Neural cell (in vitro differentiated cells): ENCODE measurements around the gene ACSM5. TPM values are rescaled to one million over a fixed set of nuclear protein-coding genes. Genes with fewer than 3 reads are reported as not detected.

Experiments used
- H2AFZ ChIP-seq: fragments of 200-600, 300-800 bp; sonication (generic), shearing (Covaris generic); 2 replicates; pipeline ENCODE4 v1.6.0; 2014; ENCODE audit warnings: low read depth, mild to moderate bottlenecking, antibody characterized with exemption, low read length, moderate library complexity
- H3F3A ChIP-seq: fragments of 200-600 bp; shearing (Covaris generic); 2 replicates; pipeline ENCODE4 v1.6.1; 2016; ENCODE audit warnings: mild to moderate bottlenecking, moderate library complexity, mixed read lengths, antibody characterized with exemption, low read length; ENCODE audit not compliant: insufficient read depth, poor library complexity, severe bottlenecking
- H3K27ac ChIP-seq: fragments of 200-600, 300-800 bp; sonication (generic), shearing (Covaris generic); 2 replicates; pipeline ENCODE4 v1.5.1; 2014; ENCODE audit warnings: mild to moderate bottlenecking, low read length, moderate library complexity
- H3K27me3 ChIP-seq: fragments of 300-800, 200-600 bp; sonication (generic), shearing (Covaris generic); 2 replicates; pipeline ENCODE4 v1.6.0; 2014; ENCODE audit warnings: mild to moderate bottlenecking, low read depth, low read length, moderate library complexity; ENCODE audit not compliant: insufficient read depth
- H3K36me3 ChIP-seq: fragments of 300-800, 200-600 bp; sonication (generic), shearing (Covaris generic); 2 replicates; pipeline ENCODE4 v1.5.1; 2014; ENCODE audit warnings: mild to moderate bottlenecking, antibody characterized with exemption, low read length, moderate library complexity; ENCODE audit not compliant: insufficient read depth
- H3K4me2 ChIP-seq: fragments of 300-800, 200-600 bp; sonication (generic), shearing (Covaris generic); 2 replicates; pipeline ENCODE4 v1.6.0; 2014; ENCODE audit warnings: mild to moderate bottlenecking, low read length
- H3K4me3 ChIP-seq: fragments of 300-800, 200-600 bp; sonication (generic), shearing (Covaris generic); 2 replicates; pipeline ENCODE4 v1.5.1; 2014; ENCODE audit warnings: mild to moderate bottlenecking, low read length, moderate library complexity
- H3K79me2 ChIP-seq: fragments of 200-600 bp; shearing (Covaris generic); replicated peaks from 2 replicates; pipeline ENCODE4 v1.6.0; 2014; ENCODE audit warnings: mild to moderate bottlenecking, low read length, moderate library complexity; ENCODE audit not compliant: insufficient read depth
- H3K9ac ChIP-seq: fragments of 300-800, 200-600 bp; sonication (generic), shearing (Covaris generic); 2 replicates; pipeline ENCODE4 v1.6.1; 2016; ENCODE audit warnings: mild to moderate bottlenecking, low read length, mixed read lengths
- H3K9me2 ChIP-seq: fragments of 200-600 bp; shearing (Covaris generic); 2 replicates; pipeline ENCODE4 v1.6.1; 2016; ENCODE audit warnings: mild to moderate bottlenecking, low read length, mixed read lengths; ENCODE audit not compliant: insufficient read depth
- H3K9me3 ChIP-seq: fragments of 200-600, 300-800 bp; sonication (generic), shearing (Covaris generic); 2 replicates; pipeline ENCODE4 v1.6.1; 2016; ENCODE audit warnings: mild to moderate bottlenecking, mixed run types, low read length, moderate library complexity, mixed read lengths
- H4K20me1 ChIP-seq: fragments of 200-600 bp; shearing (Covaris generic); 2 replicates; pipeline ENCODE4 v1.6.1; 2016; ENCODE audit warnings: mild to moderate bottlenecking, mixed run types; ENCODE audit not compliant: insufficient read depth
- CTCF ChIP-seq: fragments of 450-650 bp; IDR thresholded peaks from 2 replicates; pipeline ENCODE4 v1.5.1; 2014; ENCODE audit warnings: antibody characterized with exemption, mild to moderate bottlenecking, moderate library complexity; ENCODE audit not compliant: poor library complexity, severe bottlenecking
- EP300 ChIP-seq: fragments of 450-650 bp; conservative IDR thresholded peaks from 2 replicates; pipeline ENCODE4 v1.6.1; 2014; ENCODE audit warnings: antibody characterized with exemption, mild to moderate bottlenecking, moderate library complexity; ENCODE audit not compliant: poor library complexity, severe bottlenecking
- EZH2 ChIP-seq: fragments of 200-600, 300-800 bp; shearing (Covaris generic), sonication (generic); IDR thresholded peaks from 2 replicates; pipeline ENCODE4 v1.6.1; 2014; ENCODE audit warnings: antibody characterized with exemption, low read length, borderline replicate concordance, mild to moderate bottlenecking; ENCODE audit not compliant: insufficient read depth, poor library complexity, severe bottlenecking
- MXI1 ChIP-seq: fragments of 450-650 bp; conservative IDR thresholded peaks from 2 replicates; pipeline ENCODE4 v1.6.1; 2014; ENCODE audit warnings: antibody characterized with exemption, mild to moderate bottlenecking; ENCODE audit not compliant: poor library complexity, severe bottlenecking
- POLR2AphosphoS5 ChIP-seq: IDR thresholded peaks from 2 replicates; pipeline ENCODE4 v1.6.1; 2012
- RAD21 ChIP-seq: fragments of 450-650 bp; conservative IDR thresholded peaks from 2 replicates; pipeline ENCODE4 v1.6.1; 2014; ENCODE audit warnings: antibody characterized with exemption, mild to moderate bottlenecking, moderate library complexity
- REST ChIP-seq: IDR thresholded peaks from 2 replicates; pipeline ENCODE4 v1.6.1; 2012; ENCODE audit warnings: borderline replicate concordance
- SMC3 ChIP-seq: fragments of 450-650 bp; conservative IDR thresholded peaks from 2 replicates; pipeline ENCODE4 v1.6.1; 2014; ENCODE audit warnings: antibody characterized with exemption, mild to moderate bottlenecking, moderate library complexity; ENCODE audit not compliant: poor library complexity
- TAF1 ChIP-seq: IDR thresholded peaks from 2 replicates; pipeline ENCODE4 v1.6.1; 2012; ENCODE audit warnings: low read depth
- polyA plus RNA-seq: library from polyadenylated mRNA; depleted of rRNA; stranded (reverse); fragments of >200 nt; gene quantifications from 2 replicates; pipeline ENCODE4 v1.2.3, GENCODE V29; 2014

The ACSM5 gene
- polyA plus RNA-seq, 1 donor from 2014 or later, result not detected

GRCh38 chr16:20377181-20377580, 32.2 kb upstream of the ACSM5 start:
- Histone ChIP-seq H3K27me3 (no peaks in the 10 kb centered on the region), H2AFZ (no peak overlapping the region), H3F3A (no peaks in the 10 kb centered on the region), H3K4me2 (no peak overlapping the region), H4K20me1 (no peaks in the 10 kb centered on the region), H3K9me2 (no peaks in the 10 kb centered on the region), H3K79me2 (no peaks in the 10 kb centered on the region), H3K9me3 (peaks cover 5% of the 10 kb centered on the region), H3K4me3 (no peak overlapping the region), H3K27ac (no peak overlapping the region), H3K36me3 (no peaks in the 10 kb centered on the region), H3K9ac (no peak overlapping the region)
- TF ChIP-seq REST (no peak), TAF1 (no peak)

- Histone ChIP-seq H3K9me2 (no peaks in the 10 kb centered on the region), H3K9ac (no peak overlapping the region), H3K79me2 (no peaks in the 10 kb centered on the region), H3K4me3 (no peak overlapping the region), H3K27me3 (no peaks in the 10 kb centered on the region), H4K20me1 (no peaks in the 10 kb centered on the region), H3K36me3 (no peaks in the 10 kb centered on the region), H3K4me2 (no peak overlapping the region), H3F3A (no peaks in the 10 kb centered on the region), H3K27ac (no peak overlapping the region), H2AFZ (no peak overlapping the region), H3K9me3 (no peaks in the 10 kb centered on the region)
- TF ChIP-seq EZH2 (no peak), REST (no peak), TAF1 (no peak), EP300 (no peak), CTCF (no peak), RAD21 (no peak), POLR2AphosphoS5 (no peak), MXI1 (no peak), SMC3 (no peak)
Observed at GRCh38 chr16:20380782-20381181, 28.6 kb upstream of the ACSM5 start.
